Measurements from ENCODE around the gene SCCPDH. TPM values are rescaled to one million over a fixed set of nuclear protein-coding genes. Genes with fewer than 3 reads are reported as not detected.
"Not testable (repeated sequence)": the region's sequence is repeated elsewhere in the genome, so short reads cannot be mapped to it uniquely, and the experiment has no call there.

Gene SCCPDH
- total and polyA plus RNA-seq, 9 of the 15 experiments (the other 6 are each of a cell fraction or from before 2014, with no cell fraction given), result 7.0 to 61.9 (median 38.3) TPM

GRCh38 chr1:246720814-246721213 lies 3.4 kb upstream of the SCCPDH start:
- in situ Hi-C loops (cut with MboI); POLR2A ChIA-PET; BruUV-seq (replicated peaks): not testable (repeated sequence)

GRCh38 chr1:246722720-246723119 lies 1.5 kb upstream of the SCCPDH start:
- Histone ChIP-seq H3K9me1 (ENCODE audit: control insufficient read depth, insufficient read depth, low read length) (no peaks in the 10 kb centered on the region), H3K4me1 (replicated peaks in 1 of 2; ENCODE audit: control insufficient read depth in 2 of 2, insufficient read depth in 2 of 2, low read length in 2 of 2) (peaks cover 0 to 14% of the 10 kb centered on the region in 2 experiments; a peak in 3 of 5 replicates), H3K9me3 (replicated peaks; ENCODE audit: control insufficient read depth, insufficient read depth, low read depth, low read length) (no peaks in the 10 kb centered on the region; the same call in none of the 2 replicates), H3K27ac (ENCODE audit: extremely low read depth, low read depth, low read length) (no peak overlapping the region), H3K4me3 (no peak overlapping the region), H2AFZ (ENCODE audit: low read depth, low read length) (no peak overlapping the region), H3K36me3 (ENCODE audit: control insufficient read depth, insufficient read depth, low read length) (peaks cover 10% of the 10 kb centered on the region; the same call in 2 of the 3 replicates), H3K9ac (ENCODE audit: insufficient read depth in 1 of 2, low read depth in 2 of 2, low read length in 2 of 2) (no peak overlapping the region), H3K4me2 (ENCODE audit: insufficient read depth, low read length) (no peak overlapping the region), H3K27me3 (ENCODE audit: control insufficient read depth in 2 of 2, insufficient read depth in 2 of 2, low read length in 2 of 2) (no peaks in the 10 kb centered on the region), H4K20me1 (replicated peaks; ENCODE audit: control insufficient read depth, insufficient read depth, low read length) (no peaks in the 10 kb centered on the region), H3K79me2 (ENCODE audit: control insufficient read depth, insufficient read depth, low read length) (peaks cover 24% of the 10 kb centered on the region)
- ATAC-seq (no peak), FAIRE-seq (peak; percentile 26), DNase-seq (ENCODE audit: extremely low read depth in 1 of 4, low spot score in 3 of 4) (no peak)
- WGBS (ENCODE audit: insufficient coverage, low coverage, missing lambda C conversion rate), result 68% methylated on average over 4 of the region's 4 CpGs
- no TSS peak for BruUV-seq (replicated peaks)
- intact Hi-C loops (cut with micrococcal nuclease) (no loop called here), in situ Hi-C loops (cut with MboI) (no loop called here)
- CTCF ChIA-PET (ENCODE audit: low intra/inter-chr PET ratio), result no interaction called here
- TF ChIP-seq ZNF398 (CRISPR knock-in tag; IDR thresholded peaks at IDR 0.05) (no peak), THAP12 (CRISPR knock-in tag; IDR thresholded peaks at IDR 0.05) (no peak), ZBTB2 (IDR thresholded peaks at IDR 0.05) (no peak), ZBTB33 (CRISPR knock-in tag; IDR thresholded peaks at IDR 0.05) (0 out of 2 replicates have a peak, but pooled peaks have one; percentile 43), ZNF316 (IDR thresholded peaks at IDR 0.05) (0 out of 2 replicates have a peak, but pooled peaks have one; percentile 33), XRCC4 (IDR thresholded peaks at IDR 0.05; ENCODE audit: extremely low read depth, insufficient read depth, insufficient read length) (no peak)
- POLR2A ChIA-PET, result interaction anchor here (1.3 kb wide), 1 partner anchor 12 kb away, joined by 4 read pairs; no protein-coding TSS in a partner anchor

More at GRCh38 chr1:246720814-246721213, 3.4 kb upstream of the SCCPDH start:
- Histone ChIP-seq H3K4me1 (replicated peaks in 1 of 2; ENCODE audit: control insufficient read depth in 2 of 2, insufficient read depth in 2 of 2, low read length in 2 of 2) (peaks cover 0 to 14% of the 10 kb centered on the region in 2 experiments; a peak in 3 of 5 replicates), H3K79me2 (ENCODE audit: control insufficient read depth, insufficient read depth, low read length) (peaks cover 19% of the 10 kb centered on the region)
- H3K4me2 ChIP-seq (ENCODE audit: insufficient read depth, low read length); H3K27me3 ChIP-seq (ENCODE audit: control insufficient read depth in 2 of 2, insufficient read depth in 2 of 2, low read length in 2 of 2); H3K27ac ChIP-seq (ENCODE audit: extremely low read depth, low read depth, low read length); ATAC-seq; H2AFZ ChIP-seq (ENCODE audit: low read depth, low read length); intact Hi-C loops (cut with micrococcal nuclease); H3K4me3 ChIP-seq; H3K9me1 ChIP-seq (ENCODE audit: control insufficient read depth, insufficient read depth, low read length); H3K36me3 ChIP-seq (ENCODE audit: control insufficient read depth, insufficient read depth, low read length); DNase-seq (ENCODE audit: extremely low read depth in 1 of 4, low spot score in 3 of 4); FAIRE-seq; H3K9ac ChIP-seq (ENCODE audit: insufficient read depth in 1 of 2, low read depth in 2 of 2, low read length in 2 of 2); H3K9me3 ChIP-seq (replicated peaks; ENCODE audit: control insufficient read depth, insufficient read depth, low read depth, low read length); H4K20me1 ChIP-seq (replicated peaks; ENCODE audit: control insufficient read depth, insufficient read depth, low read length); CTCF ChIA-PET (ENCODE audit: low intra/inter-chr PET ratio): not testable (repeated sequence)
- TF ChIP-seq NFIX (CRISPR knock-in tag; IDR thresholded peaks at IDR 0.05; ENCODE audit: low read depth) (peak; percentile 61), NFIC (IDR thresholded peaks at IDR 0.05) (peak; percentile 92)
- WGBS (ENCODE audit: insufficient coverage, low coverage, missing lambda C conversion rate), result 31% methylated on average over 6 of the region's 7 CpGs
